ENCODE results near the gene APOL5.

Gene APOL5

DNA sequence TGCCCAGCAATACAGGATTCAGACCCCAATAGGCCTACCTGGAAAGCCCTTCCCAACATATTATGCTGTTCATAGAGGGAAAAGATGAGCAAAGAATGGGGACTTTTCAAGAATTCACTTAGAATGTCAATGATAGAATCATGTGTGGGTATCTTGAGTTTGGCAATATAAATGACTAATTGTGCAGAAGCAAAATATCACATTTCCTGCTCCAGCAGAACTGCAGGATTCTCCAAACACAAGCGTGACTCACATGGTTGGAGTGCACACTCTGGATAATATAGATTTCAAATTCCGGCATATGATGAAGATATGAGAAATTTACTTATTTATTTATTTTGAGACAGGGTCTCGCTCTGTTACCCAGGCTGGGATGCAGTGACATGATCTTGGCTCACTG, 12.5 kb upstream of the APOL5 start:
- DNase-seq: no peak
- in situ Hi-C loops (cut with HindIII; ENCODE audit: low pct_ligation_motif_present, low pct_unique_long_range_greater_than_20kb, low sequenced_read_pairs): no loop called here

DNA sequence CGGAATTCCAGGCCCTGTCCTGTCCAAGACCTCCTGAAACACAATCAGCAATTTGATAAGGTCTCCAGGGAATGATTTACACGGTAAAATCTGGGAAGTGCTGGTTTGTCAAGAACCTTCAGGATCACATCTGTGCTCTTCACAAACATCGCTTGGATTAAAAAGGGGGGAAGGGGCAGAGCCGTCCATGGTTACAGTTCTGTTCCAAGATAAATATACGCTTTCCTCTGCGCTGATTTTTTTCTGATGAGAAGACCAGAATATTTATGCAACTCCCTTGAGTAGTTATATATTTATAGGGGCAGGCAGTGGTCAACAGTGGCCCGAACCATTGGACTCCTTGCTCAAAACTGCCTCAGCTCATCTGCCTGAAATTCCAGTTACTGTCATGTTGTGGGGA, 9.2 kb upstream of the APOL5 start:
- no peak for DNase-seq
- in situ Hi-C loops (cut with HindIII; ENCODE audit: low pct_ligation_motif_present, low pct_unique_long_range_greater_than_20kb, low sequenced_read_pairs): no loop called here

DNA sequence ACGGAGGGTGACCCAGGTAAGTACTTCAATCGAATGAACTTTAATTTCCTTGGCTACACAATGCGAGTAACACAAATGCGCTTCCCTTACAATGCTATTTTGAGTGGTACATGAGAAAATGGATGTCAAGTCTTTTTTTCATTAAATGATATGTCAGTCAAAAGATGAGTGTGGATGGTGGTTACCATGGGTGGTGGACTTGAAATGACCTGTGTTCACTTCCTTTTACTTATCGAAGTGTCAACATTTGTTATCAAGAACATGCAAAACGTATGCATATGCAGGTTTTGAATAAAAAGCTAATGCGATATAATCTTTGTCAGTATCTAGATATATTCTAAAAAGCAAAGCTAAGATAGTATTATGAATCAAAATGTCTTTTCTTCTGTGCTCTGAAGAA, 8.8 kb upstream of the APOL5 start:
- in situ Hi-C loops (cut with HindIII; ENCODE audit: low pct_ligation_motif_present, low pct_unique_long_range_greater_than_20kb, low sequenced_read_pairs): no loop called here
- DNase-seq: no peak

DNA sequence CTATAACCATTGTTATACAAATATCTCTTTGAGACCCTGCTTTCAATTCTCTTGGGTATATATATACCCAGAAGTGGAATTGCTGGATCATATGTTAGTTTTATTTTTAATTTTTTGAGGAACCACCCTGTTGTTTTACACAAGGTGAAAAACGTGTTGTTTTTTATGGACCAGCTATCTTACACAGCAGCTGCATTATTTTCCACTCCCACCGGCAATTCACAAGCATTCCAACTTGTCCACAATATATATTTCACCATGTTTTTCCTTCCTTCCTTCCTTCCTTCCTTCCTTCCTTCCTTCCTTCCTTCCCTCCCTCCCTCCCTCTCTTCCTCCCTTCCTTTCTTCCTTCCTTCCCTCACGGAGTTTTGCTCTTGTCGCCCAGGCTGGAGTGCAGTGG, 6.3 kb upstream of the APOL5 start:
- in situ Hi-C loops (cut with HindIII; ENCODE audit: low pct_ligation_motif_present, low pct_unique_long_range_greater_than_20kb, low sequenced_read_pairs): no loop called here
- no peak for DNase-seq

- no peak for DNase-seq
Observed at GRCh38 chr22:35712672-35713071, 5.0 kb upstream of the APOL5 start.

GRCh38 chr22:35719212-35719875, 1.7 kb downstream of the APOL5 start:
- DNase-seq: no peak
- in situ Hi-C loops (cut with HindIII; ENCODE audit: low pct_ligation_motif_present, low pct_unique_long_range_greater_than_20kb, low sequenced_read_pairs): no loop called here

More at GRCh38 chr22:35712672-35713071, 5.0 kb upstream of the APOL5 start:
- in situ Hi-C loops (cut with HindIII; ENCODE audit: low pct_ligation_motif_present, low pct_unique_long_range_greater_than_20kb, low sequenced_read_pairs): no loop called here

- in situ Hi-C loops (cut with HindIII; ENCODE audit: low pct_ligation_motif_present, low pct_unique_long_range_greater_than_20kb, low sequenced_read_pairs): no loop called here
- no peak for DNase-seq
Observed at GRCh38 chr22:35721960-35722359, 4.3 kb downstream of the APOL5 start.

DNA sequence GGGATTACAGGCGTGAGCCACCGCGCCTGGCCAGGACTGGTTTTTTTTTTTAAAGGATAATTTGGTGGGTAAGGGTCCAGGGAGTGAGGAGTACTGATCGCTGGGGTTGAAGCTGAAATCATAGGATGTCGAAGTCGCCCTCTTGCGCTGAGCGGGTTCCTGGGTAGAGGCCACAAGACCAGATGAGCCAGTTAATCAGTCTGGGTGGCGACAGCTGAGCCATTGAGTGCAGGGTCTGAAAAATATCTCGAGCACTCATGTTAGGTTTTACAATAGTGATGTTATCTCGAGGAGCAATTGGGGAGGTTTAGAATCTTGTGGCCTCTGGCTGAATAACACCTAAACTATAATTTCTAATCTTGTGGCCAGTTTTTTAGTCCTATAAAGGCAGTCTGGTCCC, 7.8 kb downstream of the APOL5 start:
- in situ Hi-C loops (cut with HindIII; ENCODE audit: low pct_ligation_motif_present, low pct_unique_long_range_greater_than_20kb, low sequenced_read_pairs): no loop called here
- no peak for DNase-seq

DNA sequence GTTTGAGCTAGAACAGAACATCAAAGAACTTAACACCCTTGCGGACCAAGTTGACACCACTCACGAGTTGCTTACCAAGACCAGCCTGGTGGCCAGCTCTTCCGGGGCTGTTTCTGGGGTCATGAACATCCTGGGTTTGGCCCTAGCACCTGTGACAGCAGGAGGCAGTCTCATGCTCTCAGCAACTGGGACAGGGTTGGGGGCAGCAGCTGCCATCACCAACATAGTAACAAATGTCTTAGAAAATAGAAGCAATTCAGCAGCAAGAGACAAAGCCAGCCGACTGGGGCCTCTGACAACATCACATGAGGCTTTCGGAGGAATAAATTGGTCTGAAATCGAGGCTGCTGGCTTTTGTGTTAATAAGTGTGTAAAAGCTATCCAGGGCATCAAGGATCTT, 8.7 kb downstream of the APOL5 start:
- no peak for DNase-seq
- in situ Hi-C loops (cut with HindIII; ENCODE audit: low pct_ligation_motif_present, low pct_unique_long_range_greater_than_20kb, low sequenced_read_pairs): no loop called here

- in situ Hi-C loops (cut with HindIII; ENCODE audit: low pct_ligation_motif_present, low pct_unique_long_range_greater_than_20kb, low sequenced_read_pairs): no loop called here
- DNase-seq: no peak
Observed at GRCh38 chr22:35726933-35727332, 9.3 kb downstream of the APOL5 start.

DNA sequence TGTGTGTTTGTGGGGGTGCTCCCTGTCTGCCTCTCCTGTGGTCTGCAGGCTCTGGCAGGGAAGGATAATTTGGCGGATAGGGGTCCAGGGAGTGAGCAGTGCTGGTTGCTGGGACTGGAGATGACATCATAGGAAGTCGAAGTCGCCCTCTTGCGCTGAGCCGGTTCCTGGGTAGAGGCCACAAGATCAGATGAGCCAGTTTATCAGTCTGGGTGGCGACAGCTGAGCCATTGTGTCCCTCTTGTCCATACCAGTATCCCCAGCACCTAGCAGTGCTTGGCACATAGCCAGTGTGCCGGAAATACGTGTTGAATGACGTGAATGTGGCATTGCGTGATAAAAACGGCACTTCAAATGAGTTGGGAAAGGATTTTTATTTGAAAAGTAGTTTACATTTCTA, 9.8 kb downstream of the APOL5 start:
- in situ Hi-C loops (cut with HindIII; ENCODE audit: low pct_ligation_motif_present, low pct_unique_long_range_greater_than_20kb, low sequenced_read_pairs): no loop called here
- no peak for DNase-seq

- in situ Hi-C loops (cut with HindIII; ENCODE audit: low pct_ligation_motif_present, low pct_unique_long_range_greater_than_20kb, low sequenced_read_pairs): no loop called here
- DNase-seq: no peak
Observed at GRCh38 chr22:35728639-35729308, 11.1 kb downstream of the APOL5 start.

DNA sequence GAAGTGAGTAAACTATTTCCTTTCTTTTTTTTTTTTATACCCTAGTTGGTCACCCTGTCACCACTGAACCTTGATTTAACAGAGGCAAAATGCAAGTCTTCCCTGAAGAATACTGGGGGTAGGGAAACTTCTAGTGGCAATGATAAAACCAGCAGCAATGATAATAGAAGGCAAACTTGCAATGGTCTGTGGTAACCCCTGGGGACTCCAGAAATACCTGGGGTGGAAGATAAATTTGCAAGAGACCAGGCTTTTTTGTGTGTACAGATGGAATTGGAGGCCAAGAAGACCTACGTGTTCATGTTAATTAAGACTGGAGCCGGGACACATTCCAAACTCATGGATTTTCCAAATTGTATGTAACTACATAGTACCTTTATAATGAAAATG, 11.6 kb downstream of the APOL5 start:
- no peak for DNase-seq
- in situ Hi-C loops (cut with HindIII; ENCODE audit: low pct_ligation_motif_present, low pct_unique_long_range_greater_than_20kb, low sequenced_read_pairs): no loop called here

DNA sequence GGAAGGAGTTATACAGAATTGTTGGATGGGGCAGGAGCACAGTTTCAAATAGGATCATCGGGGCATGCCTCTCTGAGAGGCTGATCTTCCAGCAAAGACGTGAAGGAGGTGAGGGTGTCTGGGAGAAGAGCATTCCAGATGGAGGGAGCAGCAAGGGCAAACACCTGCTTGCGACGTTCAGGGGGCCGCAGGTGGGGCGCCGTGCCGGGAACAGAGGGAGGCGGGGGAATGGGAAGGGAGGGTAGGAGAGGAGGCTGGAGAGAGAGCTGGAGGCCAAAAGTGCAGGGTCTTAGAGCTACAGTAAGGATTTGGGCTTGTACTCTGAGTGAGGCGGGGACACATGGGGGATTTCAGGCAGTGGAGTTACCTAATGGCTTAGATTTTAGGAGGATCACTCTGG, 13.6 kb downstream of the APOL5 start:
- in situ Hi-C loops (cut with HindIII; ENCODE audit: low pct_ligation_motif_present, low pct_unique_long_range_greater_than_20kb, low sequenced_read_pairs): no loop called here
- DNase-seq: no peak

DNA sequence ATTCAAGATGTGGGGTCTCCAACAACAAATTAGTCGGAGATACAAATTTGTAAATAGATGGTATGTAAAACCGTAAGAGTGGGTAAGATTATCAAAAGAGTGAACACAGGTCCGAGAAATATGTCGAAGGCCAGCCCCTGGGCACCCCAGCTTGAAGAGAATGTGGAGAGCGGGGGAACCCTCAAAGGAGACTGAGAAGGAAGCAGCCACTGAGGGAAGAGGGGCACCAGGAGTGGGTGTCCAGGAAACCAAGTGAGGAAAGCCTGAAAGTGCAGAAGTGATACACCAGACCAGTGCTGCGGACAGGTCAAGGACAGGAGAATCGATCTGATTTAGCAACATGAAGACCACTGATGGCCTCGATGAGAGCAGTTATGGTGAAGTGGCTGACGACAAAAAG, 14.4 kb downstream of the APOL5 start:
- no peak for DNase-seq
- in situ Hi-C loops (cut with HindIII; ENCODE audit: low pct_ligation_motif_present, low pct_unique_long_range_greater_than_20kb, low sequenced_read_pairs): no loop called here

- no peak for DNase-seq
- in situ Hi-C loops (cut with HindIII; ENCODE audit: low pct_ligation_motif_present, low pct_unique_long_range_greater_than_20kb, low sequenced_read_pairs): no loop called here
Observed at GRCh38 chr22:35733036-35733435, 15.4 kb downstream of the APOL5 start.

DNA sequence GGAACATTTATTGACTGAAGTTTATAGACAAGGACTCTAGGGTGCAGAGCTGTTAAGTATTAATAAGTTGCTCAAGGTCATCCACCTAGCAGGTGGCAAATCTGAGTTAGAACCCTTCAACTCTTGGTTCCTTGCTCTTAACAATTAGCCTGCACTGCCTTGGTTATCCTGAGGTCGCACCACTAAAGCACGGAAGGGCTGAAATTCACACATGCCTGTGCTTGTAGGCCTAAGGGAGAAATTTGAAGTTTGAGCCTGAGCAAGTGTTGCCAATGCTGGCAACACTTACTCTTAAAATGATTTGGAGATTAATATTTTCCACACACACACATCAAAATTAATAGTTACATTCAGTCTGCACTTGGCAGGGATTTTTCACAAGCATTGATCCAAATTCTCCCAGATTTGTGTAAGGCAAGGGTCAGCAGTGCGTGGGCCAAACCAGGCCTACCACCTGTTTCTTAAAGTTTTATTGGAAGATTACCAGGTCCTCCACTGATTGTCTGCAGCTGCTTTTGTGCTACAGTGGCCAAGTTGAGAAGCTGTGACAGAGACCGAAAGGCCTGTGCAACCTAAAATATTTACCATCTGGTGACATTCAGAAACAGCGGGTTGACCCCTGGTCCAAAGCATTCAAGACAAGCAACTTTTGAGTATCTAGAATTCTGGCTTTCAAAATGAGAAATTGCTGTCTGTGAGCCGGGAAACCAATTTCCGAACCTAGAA, 16.3 kb downstream of the APOL5 start:
- in situ Hi-C loops (cut with HindIII; ENCODE audit: low pct_ligation_motif_present, low pct_unique_long_range_greater_than_20kb, low sequenced_read_pairs): no loop called here
- DNase-seq: no peak

- no peak for DNase-seq
- in situ Hi-C loops (cut with HindIII; ENCODE audit: low pct_ligation_motif_present, low pct_unique_long_range_greater_than_20kb, low sequenced_read_pairs): no loop called here
Observed at GRCh38 chr22:35734517-35734827, 16.8 kb downstream of the APOL5 start.

GRCh38 chr22:35735542-35735941, 17.9 kb downstream of the APOL5 start:
- no peak for DNase-seq
- in situ Hi-C loops (cut with HindIII; ENCODE audit: low pct_ligation_motif_present, low pct_unique_long_range_greater_than_20kb, low sequenced_read_pairs): no loop called here

- DNase-seq: no peak
- in situ Hi-C loops (cut with HindIII; ENCODE audit: low pct_ligation_motif_present, low pct_unique_long_range_greater_than_20kb, low sequenced_read_pairs): no loop called here
Observed at GRCh38 chr22:35736166-35736565, 18.5 kb downstream of the APOL5 start.
